Activated CD4-positive, alpha-beta T cell treated with anti-CD3 and anti-CD28 coated beads for 36 hours (primary cell): ENCODE data around the gene DIMT1. TPM values are rescaled to one million over a fixed set of nuclear protein-coding genes. Genes with fewer than 3 reads are reported as not detected.

Experiments used
- ATAC-seq: fragments of 200-7000 bp; cut with Tn5 transposase; one replicate; pipeline ENCODE4 v1.10.0; 2021; ENCODE audit warnings: mild to moderate bottlenecking, moderate library complexity
- CTCF ChIA-PET: fragments of 350-600 bp; sonication (Branson Sonifier 250); formaldehyde crosslinking; loops from one replicate; lab custom pipeline; 2021; ENCODE audit warnings: antibody characterized with exemption; lab: Charles Lee
- POLR2A ChIA-PET: fragments of 350-600 bp; sonication (Branson Sonifier 250); formaldehyde crosslinking; loops from one replicate; lab custom pipeline; 2021; ENCODE audit warnings: antibody characterized with exemption, inconsistent platforms; lab: Charles Lee
- DNase-seq: peaks from one replicate; pipeline ENCODE4 v3.0.0-alpha.2; 2020
- H3K27ac Mint-ChIP-seq: one replicate; pipeline ENCODE4 v1.8.0; 2021; ENCODE audit warnings: mixed read lengths
- H3K27me3 Mint-ChIP-seq: one replicate; pipeline ENCODE4 v1.8.0; 2021; ENCODE audit warnings: mixed read lengths
- H3K36me3 Mint-ChIP-seq: one replicate; pipeline ENCODE4 v1.8.0; 2021; ENCODE audit warnings: low read depth, mixed read lengths
- H3K4me1 Mint-ChIP-seq: one replicate; pipeline ENCODE4 v1.8.0; 2021; ENCODE audit warnings: mixed read lengths
- H3K4me3 Mint-ChIP-seq: one replicate; pipeline ENCODE4 v1.8.0; 2021; ENCODE audit warnings: mild to moderate bottlenecking, moderate library complexity, mixed read lengths
- H3K9me3 Mint-ChIP-seq: one replicate; pipeline ENCODE4 v1.8.0; 2021; ENCODE audit warnings: low read depth, mixed read lengths
- intact Hi-C, 2 experiments: fragments of 100-400 bp; cut with DNase I in 1 of 2; cut with micrococcal nuclease in 1 of 2; formaldehyde crosslinking; loops; one replicate each; pipeline versions ENCODE4 v1.14.2 to v1.15.1; 2022 to 2024; cut with DNase I, micrococcal nuclease
- total RNA-seq, 2 experiments: library from RNA; stranded (reverse); gene quantifications; one replicate each; pipeline ENCODE4 v1.2.3, GENCODE V29; 2021

DIMT1 gene
- total RNA-seq, 2 experiments from 2014 or later: 38.9 to 52.2 TPM

DNA sequence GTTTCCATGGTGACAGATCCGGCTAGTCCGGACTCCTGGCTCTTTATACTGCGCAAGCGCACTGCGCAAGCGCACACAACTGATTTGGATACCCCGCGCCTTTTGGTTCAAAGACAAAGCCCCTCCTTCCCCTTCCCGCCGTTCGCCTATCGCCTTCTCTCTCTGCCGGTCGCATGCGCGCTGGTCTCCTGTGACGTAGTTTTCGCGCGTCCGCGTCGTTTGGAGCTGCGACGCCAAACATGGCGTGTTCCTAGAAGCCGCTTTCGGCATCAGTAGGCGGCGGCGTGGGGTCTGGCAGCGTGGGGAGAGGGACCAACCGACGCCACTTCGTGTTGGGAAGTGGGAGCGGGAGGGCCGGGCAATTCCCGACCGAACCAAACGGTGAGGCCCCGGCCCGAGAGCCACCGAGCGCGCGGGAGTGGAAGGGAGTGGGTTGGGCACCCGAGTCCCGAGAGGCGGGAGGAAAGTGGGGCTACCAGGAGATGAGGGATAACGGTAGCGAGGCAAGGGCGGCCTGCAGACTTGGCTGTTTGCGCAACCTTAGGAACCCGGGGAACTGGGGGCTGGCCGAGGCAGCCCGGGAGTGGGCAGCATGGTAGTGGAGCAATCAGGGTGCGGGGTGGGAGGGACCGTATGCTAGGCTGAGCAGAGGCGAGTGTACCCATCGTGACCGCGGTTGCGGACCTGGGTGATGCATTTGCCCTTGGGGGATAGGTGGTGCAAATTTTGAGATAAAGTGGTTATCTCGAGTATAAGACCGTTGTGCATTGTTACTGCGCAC lies 9.0 kb upstream of the DIMT1 start, which contains the start of gene IPO11:
Gene IPO11 (plus strand): TSS at position 215 of the 781 bp plus-strand sequence. CDS start 24,517 bp downstream, outside the sequence.
- peaks cover 2% of the 10 kb centered on the region for H3K36me3 Mint-ChIP-seq
- ATAC-seq (peak; percentile 99), DNase-seq (peak; percentile 99)
- H3K27ac Mint-ChIP-seq: peak within 1 kb of the TSS; percentile 85
- H3K4me1 Mint-ChIP-seq: peaks cover 25% of the 10 kb centered on the region
- CTCF ChIA-PET: interaction anchor here (0.7 to 3.1 kb wide), 7 partner anchors 9 to 189 kb away, joined by 3 to 21 read pairs (median 4); partner anchors contain the start of gene DIMT1
- H3K4me3 Mint-ChIP-seq: peak within 1 kb of the TSS; percentile 90
- POLR2A ChIA-PET: interaction anchor here (0.6 to 2.6 kb wide), 5 partner anchors 9 to 107 kb away, joined by 3 to 52 read pairs (median 7); partner anchors contain the start of genes DIMT1 and KIF2A
- no peaks in the 10 kb centered on the region for H3K9me3 Mint-ChIP-seq
- intact Hi-C loops: loop anchor here (1.0 to 10.0 kb wide), 6 partner anchors 9 to 1467 kb away; partner anchors contain the start of genes DIMT1 (in 2 of the 2), ERCC8 (in 1 of the 2), KIF2A (in 1 of the 2) and NDUFAF2 (in 1 of the 2)
- no peaks in the 10 kb centered on the region for H3K27me3 Mint-ChIP-seq

DNA sequence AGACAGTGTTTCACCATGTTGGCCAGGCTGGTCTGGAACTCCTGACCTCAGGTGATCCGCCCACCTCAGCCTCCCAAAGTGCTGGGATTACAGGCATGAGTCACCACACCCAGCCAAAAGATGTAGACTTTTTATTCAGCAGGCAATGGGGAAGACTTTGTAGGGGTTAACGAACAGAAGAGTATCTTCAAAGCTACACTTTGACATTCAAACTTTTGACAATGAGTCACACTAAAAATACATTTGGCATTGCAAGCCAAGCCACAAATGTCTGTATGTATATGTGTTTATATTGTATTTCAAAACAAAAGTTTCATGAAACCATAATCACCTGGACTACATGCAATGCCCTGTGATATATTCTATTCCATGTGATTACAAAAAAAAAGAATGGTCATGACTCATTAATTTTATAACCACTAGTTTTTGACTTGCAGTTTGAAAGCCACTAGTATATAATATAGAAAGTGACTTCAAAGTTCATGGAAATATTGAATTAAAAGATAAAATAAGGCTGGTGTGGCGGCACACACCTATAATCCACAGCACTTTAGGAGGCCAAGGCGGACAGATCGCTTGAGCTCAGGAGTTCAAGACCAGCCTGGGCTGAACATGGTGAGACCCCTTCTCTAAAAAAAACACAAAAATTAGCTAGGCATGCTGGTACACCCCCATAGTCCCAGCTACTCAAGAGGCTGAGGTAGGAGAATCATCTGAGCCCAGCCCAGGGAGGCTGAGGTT lies 8.3 kb downstream of the DIMT1 start:
- Mint-ChIP-seq H3K36me3 (peaks cover 73% of the 10 kb centered on the region), H3K4me3 (no peak overlapping the region), H3K4me1 (peaks cover 50% of the 10 kb centered on the region), H3K27ac (peak overlapping the region; percentile 87), H3K9me3 (no peaks in the 10 kb centered on the region), H3K27me3 (no peaks in the 10 kb centered on the region)
- peak; percentile 41 for DNase-seq
- CTCF ChIA-PET: interaction anchor here (0.5 to 1.1 kb wide), 3 partner anchors 13 to 171 kb away, joined by 3 read pairs; no protein-coding TSS in a partner anchor
- POLR2A ChIA-PET: interaction anchor here (1.4 to 1.6 kb wide), 2 partner anchors 8 to 90 kb away, joined by 3 to 8 read pairs; partner anchors contain the start of genes DIMT1 and KIF2A
- intact Hi-C loops: loop anchor here (1.0 kb wide), 1 partner anchor 8 kb away; the partner anchor contains the start of gene DIMT1 (in 2 of the 2)
- peak; percentile 70 for ATAC-seq

DNA sequence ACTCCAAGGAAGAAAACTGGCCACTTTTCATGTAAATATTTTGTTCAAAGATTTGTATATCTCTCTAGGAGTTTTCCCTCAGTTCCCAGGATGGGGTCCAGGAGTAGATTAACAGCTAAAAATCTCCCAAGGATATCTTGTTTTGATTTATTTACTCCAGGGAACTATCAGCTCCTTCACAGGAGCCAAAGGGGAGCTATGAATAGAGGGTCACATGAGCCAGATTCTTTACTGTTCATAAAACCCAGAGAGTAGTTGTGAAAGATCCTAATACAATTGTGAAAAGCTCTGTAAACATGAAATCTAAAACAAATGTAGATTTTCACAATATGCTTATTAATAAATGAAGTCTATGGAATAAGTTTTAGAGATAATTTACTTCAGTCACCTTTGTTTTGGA lies 16.9 kb downstream of the DIMT1 start:
- CTCF ChIA-PET: interaction anchor here (0.7 to 1.5 kb wide), 7 partner anchors 9 to 205 kb away, joined by 3 to 6 read pairs (median 3); partner anchors contain the start of gene DIMT1
- H3K27me3 Mint-ChIP-seq: no peaks in the 10 kb centered on the region
- no peak overlapping the region for H3K4me3 Mint-ChIP-seq
- H3K36me3 Mint-ChIP-seq: peaks cover 44% of the 10 kb centered on the region
- POLR2A ChIA-PET: interaction anchor here (0.7 kb wide), 1 partner anchor 15 kb away, joined by 4 read pairs; no protein-coding TSS in a partner anchor
- DNase-seq: no peak
- H3K27ac Mint-ChIP-seq: peak overlapping the region; percentile 47
- intact Hi-C loops: no loop called here
- ATAC-seq: no peak
- no peaks in the 10 kb centered on the region for H3K9me3 Mint-ChIP-seq
- H3K4me1 Mint-ChIP-seq: peaks cover 8% of the 10 kb centered on the region

DNA sequence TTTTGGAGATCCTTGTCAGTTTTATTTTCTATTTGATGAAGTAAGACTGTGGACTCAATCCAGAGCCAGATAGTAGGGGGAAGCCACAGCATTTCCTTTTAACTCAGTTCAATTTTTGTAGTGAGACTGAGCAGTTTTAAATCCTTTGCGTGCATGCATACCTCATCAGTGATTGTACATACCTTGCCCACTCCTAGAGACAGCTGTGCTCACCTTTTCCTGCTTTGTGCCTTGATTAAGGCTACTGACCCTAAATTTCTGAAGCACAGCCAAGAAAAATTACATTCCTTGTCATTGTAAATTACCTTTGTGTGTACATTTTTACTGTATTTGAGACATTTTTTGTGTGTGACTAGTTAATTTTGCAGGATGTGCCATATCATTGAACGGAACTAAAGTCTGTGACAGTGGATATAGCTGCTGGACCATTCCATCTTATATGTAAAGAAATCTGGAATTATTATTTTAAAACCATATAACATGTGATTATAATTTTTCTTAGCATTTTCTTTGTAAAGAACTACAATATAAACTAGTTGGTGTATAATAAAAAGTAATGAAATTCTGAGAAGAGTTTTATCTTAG lies 17.8 kb downstream of the DIMT1 start:
- CTCF ChIA-PET: interaction anchor here (0.9 kb wide), 1 partner anchor 38 kb away, joined by 4 read pairs; no protein-coding TSS in a partner anchor
- DNase-seq: no peak
- intact Hi-C loops: no loop called here
- POLR2A ChIA-PET: no interaction called here
- Mint-ChIP-seq H3K36me3 (peaks cover 46% of the 10 kb centered on the region), H3K4me3 (no peak overlapping the region), H3K9me3 (no peaks in the 10 kb centered on the region), H3K27ac (peak overlapping the region; percentile 15), H3K27me3 (no peaks in the 10 kb centered on the region), H3K4me1 (peaks cover 3% of the 10 kb centered on the region)
- ATAC-seq: no peak

GRCh38 chr5:62385131-62385530 lies 18.6 kb downstream of the DIMT1 start:
- no peaks in the 10 kb centered on the region for H3K9me3 Mint-ChIP-seq
- POLR2A ChIA-PET: no interaction called here

GRCh38 chr5:62376064-62376463 lies 27.6 kb downstream of the DIMT1 start:
- peaks cover 54% of the 10 kb centered on the region for H3K36me3 Mint-ChIP-seq
- intact Hi-C loops: loop anchor here in 1 of 2 experiments (2.0 kb wide), 1 partner anchor 17 kb away; no protein-coding TSS in a partner anchor
- ChIA-PET CTCF (no interaction called here), POLR2A (no interaction called here)
- ATAC-seq: peak; percentile 39
- no peak for DNase-seq
- no peaks in the 10 kb centered on the region for H3K27me3 Mint-ChIP-seq
- no peak overlapping the region for H3K4me3 Mint-ChIP-seq
- H3K27ac Mint-ChIP-seq: peak overlapping the region; percentile 77
- peaks cover 2% of the 10 kb centered on the region for H3K4me1 Mint-ChIP-seq
- no peaks in the 10 kb centered on the region for H3K9me3 Mint-ChIP-seq

More at GRCh38 chr5:62385131-62385530, 18.6 kb downstream of the DIMT1 start:
- Mint-ChIP-seq H3K4me1 (peaks cover 3% of the 10 kb centered on the region), H3K36me3 (peaks cover 47% of the 10 kb centered on the region), H3K4me3 (no peak overlapping the region), H3K27ac (peak overlapping the region; percentile 15), H3K27me3 (no peaks in the 10 kb centered on the region)
- ATAC-seq: no peak
- intact Hi-C loops: no loop called here
- CTCF ChIA-PET: interaction anchor here (0.8 to 0.9 kb wide), 3 partner anchors 17 to 160 kb away, joined by 3 to 4 read pairs (median 3); no protein-coding TSS in a partner anchor
- DNase-seq: no peak

- POLR2A ChIA-PET: no interaction called here
- CTCF ChIA-PET: no interaction called here
- H3K9me3 Mint-ChIP-seq: no peaks in the 10 kb centered on the region
- peaks cover 52% of the 10 kb centered on the region for H3K36me3 Mint-ChIP-seq
- no peak overlapping the region for H3K4me3 Mint-ChIP-seq
- DNase-seq: no peak
- H3K27ac Mint-ChIP-seq: peak overlapping the region; percentile 77
- intact Hi-C loops: loop anchor here in 1 of 2 experiments (2.0 kb wide), 1 partner anchor 17 kb away; no protein-coding TSS in a partner anchor
- no peaks in the 10 kb centered on the region for H3K27me3 Mint-ChIP-seq
- peaks cover 2% of the 10 kb centered on the region for H3K4me1 Mint-ChIP-seq
- ATAC-seq: no peak
These were observed 28.1 kb downstream of the DIMT1 start for GRCh38 chr5:62375627-62376026.

- no peak overlapping the region for H3K27ac Mint-ChIP-seq
- ChIA-PET POLR2A (interaction anchor here (0.6 kb wide), 1 partner anchor 70 kb away, joined by 3 read pairs; no protein-coding TSS in a partner anchor), CTCF (interaction anchor here (0.8 to 1.2 kb wide), 2 partner anchors 20 to 160 kb away, joined by 3 read pairs; no protein-coding TSS in a partner anchor)
These were observed 29.6 kb downstream of the DIMT1 start for GRCh38 chr5:62374090-62374489.

DNA sequence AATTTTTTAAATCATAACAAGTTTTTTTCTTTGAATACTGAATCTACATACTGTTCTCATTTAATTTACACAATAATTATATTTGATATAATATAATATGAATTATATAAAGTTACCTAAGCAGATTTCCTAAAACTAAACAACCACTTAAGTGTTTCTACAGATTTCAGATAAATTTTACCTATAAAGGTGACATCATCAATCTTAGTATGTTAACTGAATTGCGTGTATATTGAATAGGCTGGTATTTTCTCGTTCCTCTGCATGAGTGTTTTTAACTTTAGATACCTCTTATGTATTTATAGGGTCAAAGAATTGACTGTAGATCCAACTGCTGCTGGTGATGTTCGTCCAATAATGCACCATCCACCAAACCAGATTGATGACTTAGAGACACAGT lies 30.3 kb downstream of the DIMT1 start:
- POLR2A ChIA-PET: no interaction called here
- Mint-ChIP-seq H3K4me3 (no peak overlapping the region), H3K27ac (peak overlapping the region; percentile 30), H3K4me1 (peaks cover 6% of the 10 kb centered on the region), H3K27me3 (no peaks in the 10 kb centered on the region), H3K9me3 (no peaks in the 10 kb centered on the region), H3K36me3 (peaks cover 44% of the 10 kb centered on the region)
- intact Hi-C loops: loop anchor here in 1 of 2 experiments (1.0 kb wide), 1 partner anchor 8 kb away; no protein-coding TSS in a partner anchor
- CTCF ChIA-PET: interaction anchor here (0.8 kb wide), 1 partner anchor 160 kb away, joined by 3 read pairs; no protein-coding TSS in a partner anchor
- no peak for DNase-seq
- ATAC-seq: no peak

More at GRCh38 chr5:62374090-62374489, 29.6 kb downstream of the DIMT1 start:
- ATAC-seq (no peak), DNase-seq (no peak)
- Mint-ChIP-seq H3K36me3 (peaks cover 47% of the 10 kb centered on the region), H3K9me3 (no peaks in the 10 kb centered on the region), H3K27me3 (no peaks in the 10 kb centered on the region), H3K4me3 (no peak overlapping the region), H3K4me1 (peaks cover 3% of the 10 kb centered on the region)
- intact Hi-C loops: no loop called here

- no peak overlapping the region for H3K4me3 Mint-ChIP-seq
These were observed 31.1 kb downstream of the DIMT1 start for GRCh38 chr5:62372600-62372999.

More at GRCh38 chr5:62372600-62372999, 31.1 kb downstream of the DIMT1 start:
- Mint-ChIP-seq H3K36me3 (peaks cover 39% of the 10 kb centered on the region), H3K9me3 (no peaks in the 10 kb centered on the region), H3K27ac (no peak overlapping the region), H3K4me1 (peaks cover 6% of the 10 kb centered on the region), H3K27me3 (no peaks in the 10 kb centered on the region)
- intact Hi-C loops: no loop called here
- DNase-seq (no peak), ATAC-seq (no peak)
- ChIA-PET POLR2A (no interaction called here), CTCF (no interaction called here)
